HEK293 (cell line): Measurements from ENCODE around the gene TIGD1.

ENCODE experiments used
- CTCF ChIP-seq: fragments of 450-650 bp; formaldehyde crosslinking; IDR thresholded peaks from 2 replicates; pipeline ENCODE4 v1.5.1; 2016; ENCODE audit warnings: missing biosample characterization, missing genetic modification characterization
- HOXC10 ChIP-seq: sonication (generic); formaldehyde crosslinking; IDR thresholded peaks from 2 replicates; pipeline ENCODE4 v1.8.1; 2023; ENCODE audit warnings: mild to moderate bottlenecking, missing genetic modification reagents
- KLF1 ChIP-seq: fragments of 450-650 bp; formaldehyde crosslinking; IDR thresholded peaks from 2 replicates; pipeline ENCODE4 v1.5.1; 2016; ENCODE audit warnings: missing biosample characterization, missing genetic modification characterization
- MZF1 ChIP-seq: fragments of 450-650 bp; formaldehyde crosslinking; IDR thresholded peaks from 2 replicates; pipeline ENCODE4 v1.5.1; 2017; ENCODE audit warnings: missing biosample characterization, missing genetic modification characterization, borderline replicate concordance
- REPIN1 ChIP-seq: fragments of 450-650 bp; formaldehyde crosslinking; IDR thresholded peaks from 2 replicates; pipeline ENCODE4 v1.5.1; 2017; ENCODE audit warnings: missing biosample characterization, missing genetic modification characterization, low read depth
- TCF7L2 ChIP-seq: IDR thresholded peaks from 2 replicates; pipeline ENCODE4 v1.6.1; 2011; ENCODE audit warnings: low read depth, mild to moderate bottlenecking, inconsistent platforms, low read length, moderate library complexity, borderline replicate concordance
- YY1 ChIP-seq: fragments of 450-650 bp; formaldehyde crosslinking; IDR thresholded peaks from 2 replicates; pipeline ENCODE4 v1.5.1; 2018; ENCODE audit warnings: missing biosample characterization, missing genetic modification characterization
- ZBTB8A ChIP-seq: fragments of 450-650 bp; formaldehyde crosslinking; IDR thresholded peaks from 2 replicates; pipeline ENCODE4 v1.5.1; 2016; ENCODE audit warnings: missing biosample characterization, missing genetic modification characterization
- ZNF24 ChIP-seq: fragments of 450-650 bp; formaldehyde crosslinking; IDR thresholded peaks from 2 replicates; pipeline ENCODE4 v1.5.1; 2016; ENCODE audit warnings: missing biosample characterization, missing genetic modification characterization
- ZNF274 ChIP-seq, 2 experiments: fragments of 200-500 bp in 1 of 2; fragments of 450-650 bp in 1 of 2; sonication (Bioruptor generic) in 1 of 2; formaldehyde crosslinking in 1 of 2; IDR thresholded peaks; 2 replicates each; pipeline versions ENCODE4 v1.5.1 to v1.6.1; 2014 to 2016; ENCODE audit warnings: borderline replicate concordance in 1 of 2, inconsistent platforms in 1 of 2, low read length in 1 of 2, missing biosample characterization in 1 of 2, missing genetic modification characterization in 1 of 2
- ZNF398 ChIP-seq: fragments of 450-650 bp; formaldehyde crosslinking; IDR thresholded peaks from 2 replicates; pipeline ENCODE4 v1.5.1; 2017; ENCODE audit warnings: missing biosample characterization, missing genetic modification characterization
- ZNF423 ChIP-seq: fragments of 450-650 bp; formaldehyde crosslinking; IDR thresholded peaks from 2 replicates; pipeline ENCODE4 v1.5.1; 2016; ENCODE audit warnings: missing biosample characterization, missing genetic modification characterization
- ZNF530 ChIP-seq: fragments of 450-650 bp; formaldehyde crosslinking; IDR thresholded peaks from 2 replicates; pipeline ENCODE4 v1.5.1; 2016; ENCODE audit warnings: low read depth, missing biosample characterization, missing genetic modification characterization
- ZNF670 ChIP-seq: fragments of 450-650 bp; formaldehyde crosslinking; IDR thresholded peaks from 2 replicates; pipeline ENCODE4 v1.5.1; 2016; ENCODE audit warnings: missing biosample characterization, missing genetic modification characterization, low read depth

GRCh38 chr2:232513353-232513752, 37.0 kb downstream of the TIGD1 start:
- no peak for TF ChIP-seq YY1 (tag by site-specific recombination)
- TF ChIP-seq ZNF670 (tag by site-specific recombination), result no peak
- TF ChIP-seq ZNF423 (tag by site-specific recombination), result no peak
- no peak for TF ChIP-seq TCF7L2
- TF ChIP-seq MZF1, result no peak
- no peak for TF ChIP-seq CTCF (tag by site-specific recombination)
- TF ChIP-seq REPIN1 (tag by site-specific recombination), result no peak
- TF ChIP-seq HOXC10 (CRISPR knock-in tag), result no peak
- TF ChIP-seq ZNF24 (tag by site-specific recombination), result no peak
- no peak for TF ChIP-seq ZBTB8A (tag by site-specific recombination)
- no peak for TF ChIP-seq KLF1
- no peak for TF ChIP-seq ZNF398
- TF ChIP-seq ZNF530 (tag by site-specific recombination), result no peak
- no peak for TF ChIP-seq ZNF274 (IDR thresholded peaks at IDR 0.05; ENCODE audit: low read length)
- no peak for TF ChIP-seq ZNF274 (tag by site-specific recombination; IDR thresholded peaks at IDR 0.05; ENCODE audit: borderline replicate concordance)
